HepG2 (cell line): ENCODE results near the gene SSBP4. TPM values are rescaled to one million over a fixed set of nuclear protein-coding genes. Genes with fewer than 3 reads are reported as not detected.

Experiments used
- BRD4 ChIP-seq: sonication (generic); formaldehyde crosslinking; IDR thresholded peaks from 2 replicates; pipeline ENCODE4 v1.4.0; 2020; ENCODE audit warnings: missing genetic modification reagents
- CBFB ChIP-seq: sonication (generic); formaldehyde crosslinking; IDR thresholded peaks from 2 replicates; pipeline ENCODE4 v1.4.0; 2020; ENCODE audit warnings: missing genetic modification reagents
- CBX1 ChIP-seq: IDR thresholded peaks from one replicate; pipeline ENCODE4 v1.6.1; 2016; ENCODE audit warnings: antibody characterized with exemption, low read depth
- HNF4A ChIP-seq: sonication (generic); formaldehyde crosslinking; IDR thresholded peaks from 2 replicates; pipeline ENCODE4 v1.4.0; 2020; ENCODE audit warnings: missing genetic modification reagents
- NCOR1 ChIP-seq: fragments of 200-600 bp; sonication (generic); IDR thresholded peaks from 2 replicates; pipeline ENCODE4 v1.7.0; 2017; ENCODE audit warnings: antibody characterized with exemption, low read length, borderline replicate concordance
- NFKBIZ ChIP-seq: IDR thresholded peaks from 2 replicates; pipeline ENCODE4 v1.6.1; 2018; ENCODE audit warnings: missing genetic modification reagents, missing compliant biosample characterization
- PRPF4 ChIP-seq: fragments of 200-400 bp; formaldehyde crosslinking; IDR thresholded peaks from 2 replicates; pipeline ENCODE4 v1.6.1; 2016; ENCODE audit warnings: low read length, low read depth; ENCODE audit not compliant: poor library complexity, severe bottlenecking
- RBM22 ChIP-seq: fragments of 200-400 bp; formaldehyde crosslinking; optimal IDR thresholded peaks from 2 replicates; pipeline ENCODE3; 2017; ENCODE audit warnings: mild to moderate bottlenecking, low read length, moderate library complexity
- UBTF ChIP-seq: sonication (generic); formaldehyde crosslinking; IDR thresholded peaks from 2 replicates; pipeline ENCODE4 v1.4.0; 2020; ENCODE audit warnings: mild to moderate bottlenecking, missing genetic modification reagents
- ZBED4 ChIP-seq: sonication (generic); formaldehyde crosslinking; IDR thresholded peaks from 2 replicates; pipeline ENCODE4 v1.4.0; 2020; ENCODE audit warnings: missing genetic modification reagents, borderline replicate concordance
- ZBTB25 ChIP-seq: IDR thresholded peaks from 2 replicates; pipeline ENCODE4 v1.6.1; 2018; ENCODE audit warnings: missing genetic modification reagents
- ZNF138 ChIP-seq: sonication (generic); formaldehyde crosslinking; IDR thresholded peaks from 2 replicates; pipeline ENCODE4 v1.5.0; 2020; ENCODE audit warnings: mild to moderate bottlenecking, low read depth, missing genetic modification reagents
- ZNF646 ChIP-seq: sonication (generic); formaldehyde crosslinking; IDR thresholded peaks from 2 replicates; pipeline ENCODE4 v1.9.0; 2021; ENCODE audit warnings: mild to moderate bottlenecking, missing genetic modification reagents
- polyA plus RNA-seq, 8 experiments: library from polyadenylated mRNA; depleted of rRNA in 3 of 8; stranded (reverse) in 7 of 8; unstranded in 1 of 8; fragments of >200 nt; fragmentation: Illumina TruSeq in 4 of 8; extraction: Trizol in 4 of 8; gene quantifications; 2 replicates each; pipeline versions ENCODE4 v1.2.1 to v1.2.3, GENCODE V29; 2011 to 2016; ENCODE audit warnings: low read depth in 4 of 8, missing spikeins in 1 of 8, mixed read lengths in 1 of 8; ENCODE audit not compliant: insufficient read depth in 1 of 8
- total RNA-seq, 5 experiments: library from RNA; depleted of rRNA; stranded (reverse); fragments of >200 nt; fragmentation: Illumina TruSeq; extraction: Trizol; gene quantifications; 2 replicates each; pipeline ENCODE4 v1.2.3, GENCODE V29; 2016; ENCODE audit warnings: low read depth in 1 of 5

SSBP4 gene
- total and polyA plus RNA-seq, 2 of the 13 experiments (the other 11 are each of a cell fraction or from before 2014, with no cell fraction given) = 20.8 to 39.5 TPM

- no peak for TF ChIP-seq ZBTB25 (CRISPR knock-in tag)
- no peak for TF ChIP-seq PRPF4
- TF ChIP-seq ZNF646 = no peak
- TF ChIP-seq NFKBIZ (CRISPR knock-in tag) = no peak
- no peak for TF ChIP-seq RBM22
- TF ChIP-seq HNF4A = peak; percentile 57; the same call in 1 of the 2 replicates
- TF ChIP-seq BRD4 (CRISPR knock-in tag) = no peak
- peak; percentile 54 for TF ChIP-seq UBTF (CRISPR knock-in tag)
- TF ChIP-seq ZBED4 (CRISPR knock-in tag) = no peak
- TF ChIP-seq ZNF138 (CRISPR knock-in tag) = no peak
- TF ChIP-seq CBFB (CRISPR knock-in tag) = no peak
- TF ChIP-seq CBX1 = no peak
- no peak for TF ChIP-seq NCOR1
Measured at GRCh38 chr19:18396471-18397241, 22.5 kb upstream of the SSBP4 start (continued).
